GM18517 (cell line): ENCODE measurements around the gene PACSIN2.
"Not testable (repeated sequence)": the region's sequence is repeated elsewhere in the genome, so short reads cannot be mapped to it uniquely, and the experiment has no call there.

Source experiments
- ATAC-seq: cut with Tn5 transposase; IDR thresholded peaks from one replicate; pipeline ENCODE4 v1.9.1; 2021; ENCODE audit warnings: mild to moderate bottlenecking, moderate library complexity; ENCODE audit not compliant: unreplicated experiment

The PACSIN2 gene

GRCh38 chr22:42970029-42970428, 44.9 kb downstream of the PACSIN2 start:
- no peak for ATAC-seq

GRCh38 chr22:42969348-42969975, 45.5 kb downstream of the PACSIN2 start:
- no peak for ATAC-seq

- ATAC-seq = no peak
Observed at GRCh38 chr22:42967933-42968332, 47.0 kb downstream of the PACSIN2 start.

- no peak for ATAC-seq
Observed at GRCh38 chr22:42967005-42967404, 47.9 kb downstream of the PACSIN2 start.

GRCh38 chr22:42966497-42966896, 48.5 kb downstream of the PACSIN2 start:
- no peak for ATAC-seq

- ATAC-seq = no peak
Observed at GRCh38 chr22:42964994-42965699, 49.8 kb downstream of the PACSIN2 start.

GRCh38 chr22:42963231-42963595, 51.7 kb downstream of the PACSIN2 start:
- ATAC-seq = no peak

- no peak for ATAC-seq
Observed at GRCh38 chr22:42962295-42963230, 52.4 kb downstream of the PACSIN2 start.

GRCh38 chr22:42961810-42962209, 53.1 kb downstream of the PACSIN2 start:
- ATAC-seq = no peak

GRCh38 chr22:42961400-42961690, 53.6 kb downstream of the PACSIN2 start:
- not testable (repeated sequence) for ATAC-seq

- no peak for ATAC-seq
Observed at GRCh38 chr22:42960531-42961399, 54.2 kb downstream of the PACSIN2 start.

GRCh38 chr22:42959576-42960509, 55.1 kb downstream of the PACSIN2 start:
- ATAC-seq = no peak

GRCh38 chr22:42958937-42959336, 56.0 kb downstream of the PACSIN2 start:
- no peak for ATAC-seq

GRCh38 chr22:42957958-42958357, 57.0 kb downstream of the PACSIN2 start:
- ATAC-seq = no peak

GRCh38 chr22:42957544-42957943, 57.4 kb downstream of the PACSIN2 start:
- ATAC-seq = no peak

- no peak for ATAC-seq
Observed at GRCh38 chr22:42955848-42956247, 59.1 kb downstream of the PACSIN2 start.

- no peak for ATAC-seq
Observed at GRCh38 chr22:42955087-42955635, 59.8 kb downstream of the PACSIN2 start.

GRCh38 chr22:42953751-42954150, 61.2 kb downstream of the PACSIN2 start:
- not testable (repeated sequence) for ATAC-seq

GRCh38 chr22:42951093-42951710, 63.7 kb downstream of the PACSIN2 start:
- ATAC-seq = no peak
